Measurements from ENCODE around the gene AP1B1. TPM values are rescaled to one million over a fixed set of nuclear protein-coding genes. Genes with fewer than 3 reads are reported as not detected.
"Not testable (repeated sequence)": the region's sequence is repeated elsewhere in the genome, so short reads cannot be mapped to it uniquely, and the experiment has no call there.

AP1B1 gene
- total and polyA plus RNA-seq, 2 of the 8 experiments (the other 6 are each of a cell fraction or from before 2014, with no cell fraction given) = 64.2 to 86.8 TPM

DNA sequence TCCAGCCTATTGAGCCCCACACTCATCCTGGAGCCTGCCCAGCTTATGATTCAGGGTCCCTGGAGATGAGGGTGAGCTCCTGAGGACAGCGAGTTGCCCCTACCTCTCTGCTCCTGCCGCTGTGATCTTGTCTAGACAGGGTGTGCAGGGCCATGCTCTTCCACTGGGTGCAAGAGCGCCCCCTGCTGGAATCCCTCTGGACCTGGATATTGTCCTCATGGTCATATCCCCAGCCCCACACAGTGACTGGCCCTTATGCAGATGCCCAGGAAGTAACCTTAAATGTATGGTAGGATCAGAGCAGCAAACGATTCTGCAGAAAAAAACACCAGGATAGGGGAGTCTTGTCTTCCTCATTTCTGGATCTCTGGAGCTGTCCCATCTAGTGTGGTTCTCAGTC, 24.4 kb upstream of the AP1B1 start:
- H3K4me1 ChIP-seq (replicated peaks in 1 of 4; ENCODE audit: control insufficient read depth in 3 of 4, insufficient read depth in 4 of 4, low read length in 3 of 4); H2BK12ac ChIP-seq (ENCODE audit: low read depth, low read length); H3K23ac ChIP-seq (ENCODE audit: insufficient read length); H4K5ac ChIP-seq (ENCODE audit: insufficient read length, low read depth, low read length); H2AK5ac ChIP-seq (ENCODE audit: low read depth, low read length); H2BK120ac ChIP-seq (replicated peaks; ENCODE audit: low read depth, low read length); H3K79me1 ChIP-seq (ENCODE audit: low read depth, low read length); H4K8ac ChIP-seq (ENCODE audit: extremely low read depth, insufficient read depth, low read length); H3K9me3 ChIP-seq (ENCODE audit: insufficient read depth in 2 of 2, low read depth in 1 of 2, low read length in 1 of 2); POLR2A ChIA-PET (ENCODE audit: partially characterized antibody); H3K14ac ChIP-seq (ENCODE audit: insufficient read length); H2BK20ac ChIP-seq (ENCODE audit: low read length); H4K91ac ChIP-seq (replicated peaks; ENCODE audit: insufficient read length, low read length); H3K79me2 ChIP-seq (ENCODE audit: control insufficient read depth in 1 of 2, insufficient read depth in 2 of 2, low read length in 2 of 2); H3K18ac ChIP-seq (ENCODE audit: extremely low read depth, low read length); H3K56ac ChIP-seq (replicated peaks; ENCODE audit: insufficient read length, low read depth, low read length); DNase-seq (ENCODE audit: low read depth in 1 of 2, low spot score in 2 of 2); H3K4me2 ChIP-seq (ENCODE audit: insufficient read depth in 1 of 2, low read depth in 2 of 2, low read length in 2 of 2); H3K27me3 ChIP-seq (replicated peaks in 1 of 4; ENCODE audit: control insufficient read depth in 3 of 4, extremely low read depth in 1 of 4, insufficient read depth in 3 of 4, low read length in 3 of 4); H2AFZ ChIP-seq (ENCODE audit: low read length); H3K4me3 ChIP-seq (ENCODE audit: extremely low read depth in 1 of 4, insufficient read depth in 2 of 4, low read depth in 3 of 4, low read length in 4 of 4); H2BK15ac ChIP-seq (ENCODE audit: low read length); H3K36me3 ChIP-seq (ENCODE audit: control insufficient read depth in 2 of 4, insufficient read depth in 4 of 4, low read length in 3 of 4); H3K23me2 ChIP-seq (ENCODE audit: low read depth, low read length); H3K9ac ChIP-seq (replicated peaks in 1 of 4; ENCODE audit: extremely low read depth in 1 of 4, low read depth in 3 of 4, low read length in 3 of 4); H3K4ac ChIP-seq (replicated peaks; ENCODE audit: insufficient read length, low read depth, low read length); H4K20me1 ChIP-seq (replicated peaks in 1 of 2; ENCODE audit: control insufficient read depth in 1 of 2, insufficient read depth in 2 of 2, low read length in 2 of 2); H2BK5ac ChIP-seq (ENCODE audit: low read depth, low read length); H3K27ac ChIP-seq (ENCODE audit: low read depth, low read length): not testable (repeated sequence)
- 58% methylated on average over 3 of the region's 4 CpGs; no CpG with 5 or more reads in 1 of the 2 experiments for WGBS, 2 experiments (ENCODE audit: extremely low coverage in 1 of 2, insufficient coverage in 1 of 2, insufficient read length in 1 of 2, insufficient replicate concordance in 2 of 2, low coverage in 1 of 2, low lambda C conversion rate in 2 of 2, missing lambda C conversion rate in 1 of 2)
- TF ChIP-seq, protein P1, sequence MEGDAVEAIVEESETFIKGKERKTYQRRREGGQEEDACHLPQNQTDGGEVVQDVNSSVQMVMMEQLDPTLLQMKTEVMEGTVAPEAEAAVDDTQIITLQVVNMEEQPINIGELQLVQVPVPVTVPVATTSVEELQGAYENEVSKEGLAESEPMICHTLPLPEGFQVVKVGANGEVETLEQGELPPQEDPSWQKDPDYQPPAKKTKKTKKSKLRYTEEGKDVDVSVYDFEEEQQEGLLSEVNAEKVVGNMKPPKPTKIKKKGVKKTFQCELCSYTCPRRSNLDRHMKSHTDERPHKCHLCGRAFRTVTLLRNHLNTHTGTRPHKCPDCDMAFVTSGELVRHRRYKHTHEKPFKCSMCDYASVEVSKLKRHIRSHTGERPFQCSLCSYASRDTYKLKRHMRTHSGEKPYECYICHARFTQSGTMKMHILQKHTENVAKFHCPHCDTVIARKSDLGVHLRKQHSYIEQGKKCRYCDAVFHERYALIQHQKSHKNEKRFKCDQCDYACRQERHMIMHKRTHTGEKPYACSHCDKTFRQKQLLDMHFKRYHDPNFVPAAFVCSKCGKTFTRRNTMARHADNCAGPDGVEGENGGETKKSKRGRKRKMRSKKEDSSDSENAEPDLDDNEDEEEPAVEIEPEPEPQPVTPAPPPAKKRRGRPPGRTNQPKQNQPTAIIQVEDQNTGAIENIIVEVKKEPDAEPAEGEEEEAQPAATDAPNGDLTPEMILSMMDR (IDR thresholded peaks at IDR 0.05; ENCODE audit: control extremely low read depth in 1 of 3, insufficient read depth in 1 of 3, low read depth in 1 of 3, low read length in 3 of 3) = peak; percentile 47 to 57 (median 47)
- peak; percentile 33 to 45 for TF ChIP-seq RAD21 (IDR thresholded peaks at IDR 0.05 in 1 of 2, conservative IDR thresholded peaks at IDR 0.05 in 1 of 2; ENCODE audit: low read depth in 2 of 2, low read length in 2 of 2)
- FAIRE-seq = peak; percentile 86
- CTCF ChIA-PET (ENCODE audit: partially characterized antibody) = interaction anchor here (0.6 to 1.7 kb wide), 5 partner anchors 15 to 44 kb away, joined by 3 to 4 read pairs (median 4); partner anchors contain the start of gene AP1B1

All from H1 (cell line).